NCI-H510A treated with DMSO at 0.1 percent for 48 hours (cell line): ENCODE measurements around the gene SLBP.

Experiments used
- DNase-seq: peaks from one replicate; lab custom pipeline; 2025; lab: John Stamatoyannopoulos, UW

The SLBP gene

DNA sequence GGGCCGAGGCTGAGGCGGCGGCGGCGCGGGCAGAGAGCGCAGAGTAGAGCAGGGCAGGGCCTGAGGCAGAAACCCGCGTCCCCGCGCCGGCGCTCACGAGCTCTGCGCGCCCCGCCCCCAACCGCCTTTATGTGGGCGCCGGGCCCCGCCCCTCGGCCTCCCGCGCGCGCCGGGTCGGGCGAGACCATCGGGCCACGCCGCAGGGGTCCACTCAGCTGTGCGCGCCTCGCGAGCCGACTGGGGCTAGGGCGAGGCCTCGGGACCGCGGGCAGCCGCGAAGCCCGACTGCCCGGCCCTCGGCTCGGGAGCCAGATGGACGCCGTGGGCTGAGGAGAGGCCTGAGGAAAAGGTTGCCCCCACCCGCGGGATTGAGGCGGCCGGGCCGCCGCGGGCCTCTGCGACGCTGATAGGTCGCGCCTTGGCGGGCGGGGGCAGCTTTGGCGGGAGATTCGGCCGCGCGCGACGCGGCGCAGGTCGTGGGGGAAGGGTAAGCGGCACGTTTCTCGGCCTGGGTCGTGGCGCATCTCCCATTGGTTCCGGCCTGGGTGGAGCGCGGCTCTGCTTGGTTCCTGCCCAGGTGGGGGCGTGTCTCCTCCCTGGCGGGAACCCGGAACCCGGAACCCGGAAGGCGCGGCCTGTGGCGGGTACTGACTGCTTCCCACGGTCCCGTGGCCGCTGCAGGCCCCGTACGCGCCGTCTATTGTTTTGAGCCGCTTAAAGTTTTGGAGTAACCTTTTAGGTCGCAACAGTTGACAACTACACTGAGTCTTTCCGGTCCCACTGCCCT, at the start of gene SLBP:
TSS of gene SLBP (minus strand) at position 104 of the 787 bp plus-strand sequence. CDS start 131 bp downstream, outside the sequence.
- peak; percentile 93 for DNase-seq

DNA sequence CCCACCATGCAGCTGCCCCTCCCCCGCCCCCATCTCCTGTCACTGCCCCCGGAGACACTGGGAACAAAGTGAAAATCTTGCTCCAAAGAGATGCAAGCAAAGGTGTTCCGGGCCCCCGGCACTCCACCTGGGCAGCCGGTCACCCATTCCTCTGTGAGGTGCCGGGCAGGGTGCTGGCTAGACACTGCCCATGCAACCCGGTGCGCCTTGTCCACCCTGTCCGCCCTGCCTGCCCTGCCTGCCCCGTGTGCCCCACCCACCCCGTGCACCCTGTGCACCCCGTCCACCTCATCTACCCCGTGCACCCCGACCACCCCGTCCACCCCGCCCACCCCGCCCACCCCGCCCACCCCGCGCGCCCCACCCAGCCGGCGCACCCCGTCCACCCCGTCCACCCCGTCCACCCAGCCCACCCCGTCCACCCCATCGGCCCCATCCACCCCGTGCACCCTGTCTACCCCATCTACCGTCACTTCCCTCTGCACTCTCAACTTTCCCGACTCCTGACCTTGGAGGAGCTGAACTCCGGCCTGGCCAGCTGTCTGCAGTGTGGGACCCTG, 49.1 kb upstream of the SLBP start:
- no peak for DNase-seq

DNA sequence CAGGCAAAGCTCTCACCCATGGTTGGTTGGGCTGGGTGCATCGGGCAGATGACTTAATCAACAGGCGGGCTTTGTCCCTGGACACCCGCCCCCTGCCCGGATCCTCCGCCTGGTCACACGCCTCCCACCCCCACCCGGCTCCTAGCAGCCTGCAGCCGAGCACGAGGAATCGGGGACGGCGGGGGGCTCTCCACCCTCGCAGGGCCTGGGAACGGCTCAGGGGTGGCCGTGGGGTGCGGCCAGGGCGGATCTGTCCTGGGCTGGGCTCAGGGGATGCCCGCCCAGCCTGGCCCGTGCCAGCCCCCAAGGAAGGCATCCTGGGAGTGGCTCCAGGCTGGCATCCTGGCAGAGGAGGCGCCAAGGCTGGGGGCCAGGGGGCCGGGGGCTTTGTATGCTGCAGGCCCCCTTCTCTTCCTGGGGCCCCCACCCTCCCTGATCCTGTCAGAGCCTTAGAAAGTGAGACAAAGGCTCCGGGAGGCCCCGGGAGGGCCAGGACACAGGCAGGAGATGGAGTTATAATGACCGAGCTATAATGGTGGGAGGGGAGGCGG, 48.5 kb upstream of the SLBP start:
- no peak for DNase-seq

DNA sequence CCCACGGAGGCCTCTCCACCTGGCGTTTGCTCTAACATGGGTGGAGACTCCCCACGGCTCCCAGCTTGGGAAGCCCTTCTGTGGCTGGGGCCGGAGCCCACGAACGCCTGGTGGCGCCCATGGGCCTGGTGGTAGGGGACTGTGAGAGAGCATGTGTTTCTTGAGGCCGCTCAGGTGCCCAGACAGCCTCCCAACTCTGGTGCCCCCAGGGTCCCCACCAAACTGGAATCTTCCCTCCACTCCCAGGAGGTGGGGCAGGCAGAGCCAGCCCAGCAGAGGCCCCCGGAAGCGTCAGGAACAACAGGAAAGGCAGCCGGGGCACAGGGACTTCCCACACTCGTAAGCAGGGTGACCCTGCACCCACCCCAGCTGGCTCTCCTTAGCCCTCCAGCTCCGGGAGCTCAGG, 47.7 kb upstream of the SLBP start:
- no peak for DNase-seq

DNA sequence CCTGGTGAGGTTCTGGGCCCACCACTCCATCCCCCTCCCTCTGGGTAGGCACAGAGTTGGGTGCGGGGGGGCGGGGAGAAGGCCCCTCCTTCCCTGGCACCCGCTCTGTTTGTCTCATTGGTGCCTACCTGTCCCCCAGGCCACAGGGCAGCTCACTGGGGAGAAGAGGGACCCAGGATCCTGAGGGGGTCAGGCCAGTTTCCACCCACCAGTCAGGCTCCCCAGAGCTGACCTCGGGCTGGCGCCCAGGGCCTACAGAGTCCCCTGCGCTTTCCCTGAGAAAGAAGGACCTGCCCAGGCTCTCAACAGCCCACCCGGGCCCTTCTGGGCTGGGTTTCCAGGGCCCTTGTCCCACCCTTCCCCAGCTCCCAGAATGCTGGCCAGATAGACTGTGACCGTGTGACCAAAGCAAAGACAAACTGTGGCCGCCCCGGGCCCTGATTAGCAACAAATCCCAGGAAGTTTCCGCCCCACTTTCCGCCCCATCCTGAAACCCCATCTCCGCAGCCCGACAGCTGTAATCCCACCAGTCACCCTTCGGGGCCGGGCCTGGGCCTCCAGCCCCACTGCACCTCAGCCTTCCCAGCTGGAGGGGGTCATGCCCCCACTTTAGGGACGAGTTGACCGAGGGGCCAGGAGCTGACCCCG, 47.2 kb upstream of the SLBP start:
- no peak for DNase-seq

DNA sequence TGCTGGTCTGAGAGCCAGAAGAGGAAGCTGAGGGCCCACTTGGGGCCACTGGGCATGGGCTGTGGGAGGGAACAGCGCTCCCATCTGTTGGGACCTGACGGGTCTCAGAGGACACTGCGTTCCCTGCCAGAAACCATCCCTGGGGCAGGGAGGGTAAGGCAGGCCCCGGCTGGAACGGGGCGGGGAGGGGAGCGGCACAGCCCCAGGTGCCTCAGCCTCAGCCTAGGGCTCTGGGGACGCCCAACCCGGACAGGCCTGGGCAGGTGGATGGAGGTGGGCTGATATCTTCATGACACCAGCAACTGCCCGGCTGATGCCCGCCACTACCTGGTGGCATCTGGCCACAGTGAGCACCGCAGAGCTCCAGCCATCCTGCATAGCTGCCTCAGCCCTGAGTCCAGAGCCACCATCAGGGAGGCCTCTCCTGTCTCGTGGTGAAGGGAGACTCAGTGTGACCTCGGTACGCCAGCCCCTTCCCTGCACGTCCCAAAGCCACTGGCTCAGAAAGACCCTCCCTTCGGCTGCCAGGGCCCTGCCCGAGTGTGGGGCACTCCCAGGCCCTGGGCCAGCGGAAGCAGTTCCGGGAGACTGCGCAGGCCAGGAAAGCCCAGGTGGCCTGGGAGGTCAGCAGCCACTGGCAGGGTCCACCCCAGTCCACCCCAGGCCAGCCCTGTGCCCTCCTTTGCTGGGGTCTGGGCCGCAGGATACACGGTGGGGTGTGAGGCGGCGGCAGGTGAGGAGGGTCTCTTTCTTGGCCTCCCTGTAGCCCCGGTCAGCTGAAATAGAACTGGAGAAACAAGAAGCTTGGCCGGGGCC, 46.4 kb upstream of the SLBP start:
- DNase-seq = no peak

DNA sequence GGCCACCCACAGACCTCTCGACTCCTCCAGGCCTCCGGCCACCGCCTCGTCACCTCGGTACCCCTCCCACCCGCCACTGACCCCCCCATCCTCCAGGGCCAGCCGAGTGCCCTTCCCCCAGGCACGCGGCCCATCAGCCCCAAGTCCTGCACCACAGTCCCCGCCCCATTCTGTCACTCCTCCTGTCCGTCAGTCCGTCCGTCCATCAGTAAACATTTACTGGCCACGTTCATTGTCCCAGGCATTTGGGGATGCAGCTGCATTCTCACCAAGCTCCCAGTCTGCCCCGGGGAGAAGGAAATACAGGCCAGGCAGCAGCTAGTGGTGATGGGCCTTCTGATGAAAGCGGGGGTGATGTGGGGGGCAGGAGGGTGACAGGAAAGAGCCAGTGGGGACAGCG, 45.7 kb upstream of the SLBP start:
- no peak for DNase-seq

DNA sequence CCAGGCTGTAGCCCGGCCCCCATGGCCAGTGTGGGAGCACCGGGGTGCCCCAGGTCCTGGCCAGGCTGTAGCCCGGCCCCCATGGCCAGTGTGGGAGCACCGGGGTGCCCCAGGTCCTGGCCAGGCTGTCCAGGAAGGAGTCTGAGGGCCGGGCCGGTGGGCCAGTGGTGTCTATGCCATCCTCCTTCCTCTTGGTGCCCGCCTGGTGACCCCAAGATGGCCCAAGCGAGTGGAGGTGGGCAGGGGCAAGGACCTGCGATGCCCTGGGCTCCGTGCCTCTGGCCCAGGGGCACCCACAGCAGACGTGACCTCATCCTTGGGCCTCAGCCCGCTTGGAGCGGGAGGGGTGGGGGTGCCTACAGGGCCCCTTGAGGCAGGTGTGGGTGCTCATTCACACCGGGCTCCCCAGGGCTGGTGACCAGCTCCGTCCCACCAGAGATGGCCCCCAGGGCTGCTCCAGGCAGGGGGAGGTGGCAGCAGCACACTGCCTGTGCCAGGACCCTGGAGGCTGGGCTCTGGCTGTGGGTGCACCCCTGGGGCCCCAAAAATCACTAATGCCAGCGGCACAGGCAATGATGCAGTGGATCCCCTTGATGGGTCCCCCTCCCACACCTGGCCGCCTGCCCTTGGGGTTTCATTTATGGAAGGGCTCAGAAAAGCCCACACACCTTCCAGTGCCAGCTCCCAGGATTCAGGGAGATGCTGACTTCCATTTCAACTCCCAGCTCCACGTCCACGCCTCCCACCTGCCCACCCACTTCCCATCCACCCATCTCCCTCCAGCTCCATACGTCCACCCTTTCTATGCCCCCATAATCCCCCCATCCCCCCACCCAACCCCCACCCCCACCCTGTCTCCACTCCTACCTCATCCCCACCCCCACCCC, 45.0 kb upstream of the SLBP start:
- no peak for DNase-seq

DNA sequence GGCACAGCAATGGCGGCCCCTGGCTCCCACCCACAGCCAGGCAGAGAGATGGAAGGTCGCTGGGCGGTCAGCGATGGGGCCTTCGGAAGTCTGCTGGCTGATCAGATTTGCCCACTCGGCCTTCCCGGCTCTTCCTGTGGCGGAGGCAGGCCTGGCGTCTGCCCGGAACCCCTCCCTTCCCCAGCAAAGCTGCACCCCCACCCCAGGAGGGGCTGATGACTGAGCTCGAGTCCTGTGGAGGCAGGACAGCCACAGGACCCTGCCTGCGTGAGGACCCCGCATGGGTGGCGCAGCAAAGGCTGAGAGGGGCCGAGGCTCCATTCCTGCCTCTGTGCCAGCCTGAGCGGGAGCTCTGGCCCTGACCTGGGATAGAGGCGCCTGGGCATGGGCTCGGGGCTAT, 44.0 kb upstream of the SLBP start:
- DNase-seq = no peak

DNA sequence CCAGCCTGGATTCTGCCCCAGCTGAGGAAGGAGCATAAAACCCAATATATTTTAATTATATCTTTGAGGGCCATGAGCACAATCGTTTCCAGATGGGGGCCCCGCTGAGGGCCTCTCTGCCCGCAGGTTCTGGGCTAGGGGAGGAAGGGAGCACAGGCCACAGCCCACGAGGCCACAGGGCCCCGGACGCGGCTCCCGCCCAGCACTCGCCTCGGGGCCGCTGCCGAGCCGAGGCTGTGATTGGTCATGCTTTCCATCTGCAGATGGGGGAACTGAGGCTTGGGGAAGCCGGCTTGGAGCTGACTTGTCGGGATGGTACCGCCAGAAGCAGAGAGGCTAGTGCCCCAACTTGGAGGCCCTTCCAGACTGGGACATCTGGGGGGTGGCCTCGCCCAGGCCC, 43.2 kb upstream of the SLBP start:
- no peak for DNase-seq

DNA sequence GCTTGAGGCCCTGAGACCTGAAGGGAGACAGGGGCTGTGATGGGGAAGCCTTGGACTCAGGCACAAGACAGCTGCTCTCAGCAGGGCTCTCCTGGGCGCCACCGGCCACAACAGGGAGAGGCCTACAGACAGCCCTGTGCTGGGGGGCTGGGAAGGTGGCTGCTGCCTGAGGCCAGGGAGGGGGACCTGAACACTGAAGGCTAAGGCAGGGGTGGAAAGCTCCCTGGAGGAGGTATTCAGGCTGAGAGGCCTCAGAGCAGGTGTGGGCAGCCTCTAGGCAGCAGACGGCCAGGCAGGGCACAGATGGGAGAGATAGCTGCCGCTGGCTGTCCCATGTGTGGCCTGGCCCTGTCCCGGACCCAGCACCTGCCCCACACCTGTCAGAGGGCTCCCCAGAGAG, 42.2 kb upstream of the SLBP start:
- no peak for DNase-seq

DNA sequence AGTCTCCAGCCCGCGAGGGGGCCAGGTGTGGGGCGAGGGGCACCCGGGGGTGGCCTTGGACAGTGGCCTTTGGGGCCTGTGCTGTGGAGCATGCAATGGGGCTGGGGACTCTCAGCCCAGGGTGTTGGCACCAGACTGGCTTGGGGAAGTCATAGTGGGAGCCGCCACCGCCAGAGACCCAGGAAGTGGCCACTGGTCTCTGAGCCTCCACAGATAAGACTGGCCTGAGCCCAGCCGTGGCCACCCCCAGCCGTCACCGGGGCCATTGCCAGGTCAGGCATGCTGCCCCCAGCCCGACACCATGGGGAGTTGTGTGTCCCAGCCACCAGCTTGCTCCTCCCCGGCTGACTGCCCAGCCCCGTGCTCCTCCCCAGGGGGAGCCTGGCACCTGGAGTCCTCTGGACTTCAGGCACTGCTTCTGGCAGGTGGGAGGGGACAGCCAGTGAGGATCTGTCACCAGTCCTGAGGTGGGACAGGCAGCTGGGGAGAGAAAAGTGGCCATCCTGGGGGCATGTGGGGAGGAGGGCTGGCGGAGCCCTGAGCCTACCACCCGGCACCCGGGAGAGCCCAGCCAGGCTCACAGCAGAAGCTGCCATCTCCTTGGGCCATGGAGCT, 41.7 kb upstream of the SLBP start:
- no peak for DNase-seq

DNA sequence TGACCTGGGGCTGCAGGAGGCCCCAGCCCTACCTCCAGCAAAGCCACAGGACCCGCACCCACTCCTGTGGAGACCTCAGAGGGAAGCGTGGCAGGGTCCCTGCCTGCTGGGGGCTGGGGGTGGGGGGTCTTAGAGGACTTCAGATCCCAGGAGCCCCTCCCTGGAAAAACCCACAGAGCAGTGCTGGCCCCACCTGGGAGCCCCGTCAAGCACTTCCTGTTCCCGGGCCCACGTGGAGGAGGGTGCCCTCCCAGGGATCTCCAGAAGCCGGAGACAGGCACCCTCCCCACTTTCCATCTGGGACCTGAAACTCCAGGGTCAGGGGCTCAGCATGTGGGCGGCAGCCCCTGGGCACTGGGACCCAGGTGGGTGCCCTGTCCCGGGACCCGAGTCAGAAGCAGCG, 41.2 kb upstream of the SLBP start:
- DNase-seq = no peak

DNA sequence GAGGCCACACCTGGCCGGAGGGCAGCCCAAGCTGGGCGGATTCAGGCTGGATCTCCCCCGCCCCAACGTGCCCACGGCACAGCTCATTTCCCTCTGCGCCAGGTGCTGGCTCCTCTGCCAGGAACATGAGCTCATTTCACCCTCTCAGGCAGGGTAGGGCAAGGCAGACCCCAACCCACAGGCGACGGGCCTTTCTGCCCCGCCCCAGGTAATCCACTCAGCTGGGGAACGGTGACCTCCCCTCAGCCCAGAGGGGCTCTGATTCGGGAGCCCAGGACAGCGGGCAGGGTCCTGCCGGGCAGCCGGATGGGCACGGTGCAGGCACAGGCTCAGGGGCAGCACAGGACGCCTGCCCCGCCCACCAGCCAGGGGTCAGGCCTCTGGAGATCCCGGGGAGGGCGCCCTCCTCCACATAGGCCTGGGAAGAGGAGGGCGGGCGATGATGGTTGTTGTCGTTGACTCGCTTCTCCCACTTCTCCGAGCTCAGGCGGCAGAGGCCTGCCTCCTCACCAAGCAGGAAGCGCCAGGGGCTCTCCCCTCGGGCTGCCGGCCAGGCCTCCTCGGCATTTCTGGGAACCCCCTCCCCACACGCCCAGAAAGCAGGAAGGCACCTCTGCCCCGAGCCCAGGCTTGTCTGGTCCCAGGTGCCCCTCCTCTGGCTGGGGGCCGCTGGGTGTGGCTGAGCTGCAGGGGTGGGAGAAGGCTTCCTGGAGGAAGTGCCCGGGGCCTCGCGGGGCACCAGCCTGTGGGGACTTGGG, 40.3 kb upstream of the SLBP start:
- DNase-seq = peak; percentile 70

DNA sequence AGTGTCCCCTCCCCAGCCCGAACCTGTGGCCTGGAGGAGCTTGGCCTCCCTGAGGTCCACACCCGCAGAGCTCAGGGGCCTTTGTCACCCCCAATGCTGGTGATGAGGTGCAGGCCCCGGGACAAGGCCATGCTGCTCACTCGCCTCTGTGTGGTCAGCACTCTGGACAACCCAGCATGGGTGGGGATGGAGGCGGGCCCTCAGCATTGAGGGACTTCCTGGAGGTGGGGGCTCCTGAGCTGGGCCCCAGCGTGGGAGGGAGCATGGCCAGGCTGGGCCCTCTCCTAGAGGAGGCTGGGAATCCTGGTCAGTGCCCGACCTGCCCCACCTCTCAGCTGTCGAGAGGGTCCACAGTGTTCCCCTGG, 39.8 kb upstream of the SLBP start:
- no peak for DNase-seq

DNA sequence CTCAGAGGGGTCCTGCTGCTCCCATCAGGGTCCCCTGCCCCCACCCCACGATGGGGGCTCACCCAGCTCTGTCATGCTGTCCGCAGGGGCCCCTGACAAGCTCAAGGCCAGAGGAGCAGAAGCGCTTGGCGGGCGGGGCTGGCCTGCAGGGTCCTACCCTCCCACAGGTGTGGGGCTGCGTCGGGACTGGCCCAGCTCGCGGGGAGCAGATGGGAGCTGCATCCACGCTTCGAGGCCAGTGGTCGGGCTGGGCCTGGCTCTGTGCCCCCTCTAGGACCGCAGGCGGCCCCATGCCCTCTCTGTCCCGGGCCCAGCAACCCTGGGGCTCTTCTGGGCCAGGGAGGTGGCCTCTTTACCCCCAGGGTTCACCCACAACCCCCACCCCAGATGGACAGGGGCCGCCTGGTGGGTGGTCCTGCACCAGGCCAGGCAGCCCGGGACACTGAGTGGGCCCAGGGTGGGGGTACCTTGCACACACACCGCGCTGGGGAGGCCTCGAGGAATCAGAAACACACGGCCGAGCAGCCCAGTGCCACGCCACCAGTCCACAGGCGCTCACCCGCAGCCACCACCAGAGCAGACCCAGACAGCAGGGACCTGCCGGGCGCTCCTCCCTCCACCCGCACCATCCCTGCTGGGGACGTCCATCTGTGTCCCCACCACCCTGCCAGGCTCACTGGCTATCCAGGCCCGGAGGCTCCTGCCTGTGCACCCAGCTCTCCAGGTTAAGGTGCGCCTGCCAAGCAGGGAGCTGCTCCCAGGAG, 39.2 kb upstream of the SLBP start:
- DNase-seq = no peak

DNA sequence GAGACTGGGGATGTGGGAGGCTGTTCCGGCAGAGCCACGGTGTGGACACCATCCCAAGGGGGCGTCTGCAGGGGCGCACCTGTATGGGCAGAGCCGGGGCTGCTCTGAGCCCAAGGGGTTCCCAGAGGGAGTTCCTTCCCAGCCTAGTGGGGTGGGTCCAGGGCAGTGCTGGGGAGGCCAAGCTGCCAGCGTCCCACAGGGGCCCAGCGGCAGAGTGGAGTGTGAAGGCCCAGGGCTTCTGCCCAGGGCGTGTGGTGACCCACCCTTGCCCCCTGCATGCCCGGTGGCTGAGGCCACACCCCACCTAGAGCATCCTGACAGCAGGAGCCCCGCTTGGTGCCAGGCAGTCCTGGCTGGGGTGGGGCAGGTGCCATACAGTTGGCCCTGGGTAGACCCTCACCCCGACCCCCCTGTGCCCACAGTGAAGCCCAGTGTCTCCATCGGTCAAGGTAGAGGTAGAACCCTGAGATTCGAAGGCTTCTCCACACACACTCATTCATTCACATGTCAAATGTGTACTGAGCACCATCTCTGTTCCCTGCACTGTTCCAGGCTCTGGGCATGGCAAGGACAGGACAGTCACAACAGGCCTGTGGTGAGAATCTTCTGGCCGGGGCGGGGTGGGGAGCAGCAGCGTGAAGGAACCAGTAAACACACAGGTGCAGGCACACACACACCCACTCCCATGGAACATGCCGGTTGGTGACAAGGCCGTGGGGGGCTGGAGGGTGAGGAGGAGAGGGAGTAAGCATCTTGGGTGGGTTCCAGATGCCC, 38.4 kb upstream of the SLBP start:
- no peak for DNase-seq

DNA sequence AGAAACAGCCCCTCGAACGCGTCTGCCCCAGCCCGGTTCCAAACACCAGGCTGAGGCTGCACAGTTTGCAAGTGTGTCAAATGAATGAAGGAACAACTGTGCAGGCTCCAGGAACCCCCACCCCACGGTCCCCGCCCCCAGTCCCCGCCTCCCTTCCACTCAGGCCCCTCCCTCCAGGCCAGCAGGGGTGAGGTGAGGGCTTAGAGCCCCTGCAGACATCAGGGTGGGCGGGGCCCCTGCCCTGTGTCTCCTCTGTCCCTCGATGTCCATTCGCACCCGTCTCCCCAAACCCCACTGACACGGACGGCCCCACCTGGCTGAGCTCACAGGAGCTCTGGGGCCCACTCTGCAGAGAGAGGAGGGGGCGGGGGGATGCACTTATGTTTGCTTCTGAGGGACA, 37.7 kb upstream of the SLBP start:
- DNase-seq = no peak

DNA sequence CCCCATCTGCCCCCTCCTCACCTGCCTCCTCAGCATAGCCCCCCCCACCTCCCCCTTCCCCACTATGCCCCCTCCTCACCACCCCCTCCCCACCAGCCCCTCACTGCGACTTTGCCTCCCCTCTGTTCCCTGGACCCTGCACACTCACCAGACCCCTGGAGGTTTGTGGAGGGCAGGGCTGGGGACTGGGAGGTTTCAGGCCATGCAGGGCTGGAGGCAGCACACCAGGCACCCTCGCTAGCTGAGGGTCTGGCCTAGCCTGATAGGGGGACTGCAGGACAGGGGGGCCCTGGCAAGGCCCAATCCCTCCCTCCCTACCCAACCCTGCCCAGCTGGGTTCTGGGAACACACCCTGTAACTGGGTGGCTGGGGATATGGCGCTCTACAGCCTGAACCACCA, 37.3 kb upstream of the SLBP start:
- no peak for DNase-seq
